HepG2 (cell line): ENCODE measurements around the gene KMT5C. TPM values are rescaled to one million over a fixed set of nuclear protein-coding genes. Genes with fewer than 3 reads are reported as not detected.
A peak's percentile ranks its signal among the peaks of the same experiment; 100 is the strongest.

ENCODE experiments used
- ARNT2 ChIP-seq: sonication (generic); formaldehyde crosslinking; IDR thresholded peaks from 2 replicates; pipeline ENCODE4 v1.8.0; 2022; ENCODE audit warnings: mild to moderate bottlenecking, low read depth, missing genetic modification reagents, moderate library complexity
- FOSL2 ChIP-seq: sonication (generic); formaldehyde crosslinking; IDR thresholded peaks from 2 replicates; pipeline ENCODE4 v1.4.0; 2020; ENCODE audit warnings: missing genetic modification reagents
- FOXC1 ChIP-seq: sonication (generic); formaldehyde crosslinking; IDR thresholded peaks from 2 replicates; pipeline ENCODE4 v1.8.0; 2022; ENCODE audit warnings: mild to moderate bottlenecking, missing genetic modification reagents, borderline replicate concordance
- HDAC2 ChIP-seq: sonication (generic); formaldehyde crosslinking; IDR thresholded peaks from 2 replicates; pipeline ENCODE4 v1.4.0; 2020; ENCODE audit warnings: missing genetic modification reagents
- HOXD1 ChIP-seq: sonication (generic); formaldehyde crosslinking; IDR thresholded peaks from 2 replicates; pipeline ENCODE4 v1.5.0; 2020; ENCODE audit warnings: missing genetic modification reagents
- IRF2 ChIP-seq: IDR thresholded peaks from 2 replicates; pipeline ENCODE4 v1.6.1; 2018; ENCODE audit warnings: missing genetic modification reagents, missing compliant biosample characterization
- RARG ChIP-seq: sonication (generic); formaldehyde crosslinking; IDR thresholded peaks from 2 replicates; pipeline ENCODE4 v1.4.0; 2020; ENCODE audit warnings: low read depth, mild to moderate bottlenecking, missing genetic modification reagents
- SNAPC2 ChIP-seq: sonication (generic); formaldehyde crosslinking; IDR thresholded peaks from 2 replicates; pipeline ENCODE4 v1.8.1; 2022; ENCODE audit warnings: mild to moderate bottlenecking, missing genetic modification reagents
- THRA ChIP-seq: sonication (generic); formaldehyde crosslinking; IDR thresholded peaks from 2 replicates; pipeline ENCODE4 v1.4.0; 2020; ENCODE audit warnings: missing genetic modification reagents, borderline replicate concordance
- ZBTB10 ChIP-seq: sonication (generic); formaldehyde crosslinking; IDR thresholded peaks from 2 replicates; pipeline ENCODE4 v1.4.0; 2020; ENCODE audit warnings: missing genetic modification reagents, borderline replicate concordance
- ZBTB33 ChIP-seq: sonication (generic); formaldehyde crosslinking; IDR thresholded peaks from 2 replicates; pipeline ENCODE4 v1.4.0; 2020; ENCODE audit warnings: missing genetic modification reagents
- ZC3H13 ChIP-seq: sonication (generic); formaldehyde crosslinking; IDR thresholded peaks from 2 replicates; pipeline ENCODE4 v1.8.1; 2023; ENCODE audit warnings: mild to moderate bottlenecking, missing genetic modification reagents, moderate library complexity
- ZIK1 ChIP-seq: sonication (generic); formaldehyde crosslinking; IDR thresholded peaks from 2 replicates; pipeline ENCODE4 v1.5.0; 2020; ENCODE audit warnings: mild to moderate bottlenecking, low read depth, missing genetic modification reagents, borderline replicate concordance
- ZNF205 ChIP-seq: IDR thresholded peaks from 2 replicates; pipeline ENCODE4 v1.6.1; 2018; ENCODE audit warnings: missing biosample characterization, missing genetic modification reagents
- ZNF280B ChIP-seq: sonication (generic); formaldehyde crosslinking; IDR thresholded peaks from 2 replicates; pipeline ENCODE4 v1.5.0; 2020; ENCODE audit warnings: missing genetic modification reagents, mild to moderate bottlenecking, borderline replicate concordance
- ZNF564 ChIP-seq: sonication (generic); formaldehyde crosslinking; IDR thresholded peaks from 2 replicates; pipeline ENCODE4 v1.8.1; 2023; ENCODE audit warnings: mild to moderate bottlenecking, missing genetic modification reagents
- polyA plus RNA-seq, 8 experiments: library from polyadenylated mRNA; depleted of rRNA in 3 of 8; stranded (reverse) in 7 of 8; unstranded in 1 of 8; fragments of >200 nt; fragmentation: Illumina TruSeq in 4 of 8; extraction: Trizol in 4 of 8; gene quantifications; 2 replicates each; pipeline versions ENCODE4 v1.2.1 to v1.2.3, GENCODE V29; 2011 to 2016; ENCODE audit warnings: low read depth in 4 of 8, missing spikeins in 1 of 8, mixed read lengths in 1 of 8; ENCODE audit not compliant: insufficient read depth in 1 of 8
- total RNA-seq, 5 experiments: library from RNA; depleted of rRNA; stranded (reverse); fragments of >200 nt; fragmentation: Illumina TruSeq; extraction: Trizol; gene quantifications; 2 replicates each; pipeline ENCODE4 v1.2.3, GENCODE V29; 2016; ENCODE audit warnings: low read depth in 1 of 5
- TF ChIP-seq, protein P1 (sequence below): sonication (generic); formaldehyde crosslinking; IDR thresholded peaks from 2 replicates; pipeline ENCODE4 v1.4.0; 2020; ENCODE audit warnings: missing genetic modification reagents

Gene KMT5C
- total and polyA plus RNA-seq, 2 of the 13 experiments (the other 11 are each of a cell fraction or from before 2014, with no cell fraction given) = 5.5 to 9.0 TPM

DNA sequence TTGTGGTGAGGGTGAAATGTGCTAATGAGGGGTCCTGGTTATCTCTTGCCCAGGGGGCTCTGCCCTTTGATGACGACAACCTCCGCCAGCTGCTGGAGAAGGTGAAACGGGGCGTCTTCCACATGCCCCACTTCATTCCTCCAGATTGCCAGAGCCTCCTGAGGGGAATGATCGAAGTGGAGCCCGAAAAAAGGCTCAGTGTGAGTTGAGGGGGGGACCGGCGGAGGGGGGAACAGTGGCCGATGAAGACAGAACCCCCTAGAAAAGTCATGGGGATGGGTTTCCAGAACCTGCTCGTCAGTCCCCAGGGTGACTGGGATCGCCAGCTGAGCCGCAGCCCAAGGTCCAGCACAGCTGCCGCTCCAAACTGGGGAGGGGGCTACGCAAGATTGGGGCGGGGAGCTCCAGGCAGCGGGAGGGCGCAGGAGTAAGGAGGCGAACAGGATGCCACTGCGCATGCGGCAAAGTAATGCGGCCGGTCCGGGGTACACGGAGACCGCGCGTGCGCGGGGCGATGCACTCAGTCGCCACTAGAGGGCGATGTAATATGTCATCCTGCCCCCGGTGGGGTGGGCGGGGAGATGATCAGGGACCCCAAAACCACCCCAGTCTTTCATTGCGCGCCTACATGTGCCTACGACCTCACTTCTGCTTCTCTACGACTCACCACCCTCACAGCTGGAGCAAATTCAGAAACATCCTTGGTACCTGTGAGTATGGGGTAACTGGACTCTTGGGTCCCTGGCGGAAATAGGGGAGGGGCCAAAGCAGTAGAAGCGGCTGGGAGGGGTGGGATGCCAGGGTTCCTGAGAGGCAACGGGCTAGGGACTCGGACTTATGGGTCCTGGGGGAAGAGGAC lies 38.0 kb upstream of the KMT5C start (continued):
- peak; percentile 32; the same call in 1 of the 2 replicates for TF ChIP-seq THRA (CRISPR knock-in tag)
- TF ChIP-seq, protein P1, sequence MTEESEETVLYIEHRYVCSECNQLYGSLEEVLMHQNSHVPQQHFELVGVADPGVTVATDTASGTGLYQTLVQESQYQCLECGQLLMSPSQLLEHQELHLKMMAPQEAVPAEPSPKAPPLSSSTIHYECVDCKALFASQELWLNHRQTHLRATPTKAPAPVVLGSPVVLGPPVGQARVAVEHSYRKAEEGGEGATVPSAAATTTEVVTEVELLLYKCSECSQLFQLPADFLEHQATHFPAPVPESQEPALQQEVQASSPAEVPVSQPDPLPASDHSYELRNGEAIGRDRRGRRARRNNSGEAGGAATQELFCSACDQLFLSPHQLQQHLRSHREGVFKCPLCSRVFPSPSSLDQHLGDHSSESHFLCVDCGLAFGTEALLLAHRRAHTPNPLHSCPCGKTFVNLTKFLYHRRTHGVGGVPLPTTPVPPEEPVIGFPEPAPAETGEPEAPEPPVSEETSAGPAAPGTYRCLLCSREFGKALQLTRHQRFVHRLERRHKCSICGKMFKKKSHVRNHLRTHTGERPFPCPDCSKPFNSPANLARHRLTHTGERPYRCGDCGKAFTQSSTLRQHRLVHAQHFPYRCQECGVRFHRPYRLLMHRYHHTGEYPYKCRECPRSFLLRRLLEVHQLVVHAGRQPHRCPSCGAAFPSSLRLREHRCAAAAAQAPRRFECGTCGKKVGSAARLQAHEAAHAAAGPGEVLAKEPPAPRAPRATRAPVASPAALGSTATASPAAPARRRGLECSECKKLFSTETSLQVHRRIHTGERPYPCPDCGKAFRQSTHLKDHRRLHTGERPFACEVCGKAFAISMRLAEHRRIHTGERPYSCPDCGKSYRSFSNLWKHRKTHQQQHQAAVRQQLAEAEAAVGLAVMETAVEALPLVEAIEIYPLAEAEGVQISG (CRISPR knock-in tag) = peak; percentile 16; the same call in 1 of the 2 replicates
- TF ChIP-seq HDAC2 = peak; percentile 29; the same call in 1 of the 2 replicates
- no peak for TF ChIP-seq ARNT2
- peak; percentile 85; the same call in 1 of the 2 replicates for TF ChIP-seq ZBTB10
- peak; percentile 26; the same call in 1 of the 2 replicates for TF ChIP-seq FOXC1 (CRISPR knock-in tag)
- peak; percentile 14; the same call in 1 of the 2 replicates for TF ChIP-seq FOSL2 (CRISPR knock-in tag)
- 0 out of 2 replicates have a peak, but pooled peaks have one; percentile 32 for TF ChIP-seq HOXD1
- TF ChIP-seq ZC3H13 = peak; percentile 26; the same call in 1 of the 2 replicates
- no peak for TF ChIP-seq SNAPC2 (CRISPR knock-in tag)
- TF ChIP-seq ZNF564 (CRISPR knock-in tag) = no peak
- peak; percentile 21; the same call in 1 of the 2 replicates for TF ChIP-seq IRF2 (CRISPR knock-in tag)
- TF ChIP-seq ZNF280B (CRISPR knock-in tag) = no peak
- TF ChIP-seq ZIK1 (CRISPR knock-in tag) = peak; percentile 45; the same call in 1 of the 2 replicates
- TF ChIP-seq ZBTB33 (CRISPR knock-in tag) = peak; percentile 68
- TF ChIP-seq ZNF205 = 0 out of 2 replicates have a peak, but pooled peaks have one; percentile 29
- TF ChIP-seq RARG (CRISPR knock-in tag) = no peak
